ENCODE measurements around the gene SLC43A2.

DNA sequence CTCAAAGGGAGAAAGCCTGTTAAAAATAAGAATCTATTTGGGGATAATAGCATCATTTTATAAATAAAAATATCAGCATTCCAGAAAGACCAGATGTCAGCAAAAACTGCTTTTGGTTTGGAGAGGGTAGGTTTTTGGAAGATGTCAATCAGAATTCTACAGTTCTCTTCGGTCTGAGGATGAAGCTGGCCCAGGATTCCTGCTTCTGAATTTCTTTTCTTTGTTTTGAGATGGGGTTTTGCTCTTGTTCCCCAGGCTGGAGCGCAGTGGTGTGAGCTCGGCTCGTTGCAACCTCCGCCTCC lies 35.1 kb downstream of the SLC43A2 start:
- TF ChIP-seq GATA2 (IDR thresholded peaks at IDR 0.05; ENCODE audit: low read depth, low read length) (no peak), GATA3 (IDR thresholded peaks at IDR 0.05; ENCODE audit: low read depth, low read length) (no peak)
